Iris pigment epithelial cell (primary cell): ENCODE measurements around the gene DUSP22.

ENCODE experiments used
- DNase-seq: peaks from one replicate; pipeline ENCODE4 v3.0.0-alpha.2; 2011; ENCODE audit warnings: low read depth

The DUSP22 gene

DNA sequence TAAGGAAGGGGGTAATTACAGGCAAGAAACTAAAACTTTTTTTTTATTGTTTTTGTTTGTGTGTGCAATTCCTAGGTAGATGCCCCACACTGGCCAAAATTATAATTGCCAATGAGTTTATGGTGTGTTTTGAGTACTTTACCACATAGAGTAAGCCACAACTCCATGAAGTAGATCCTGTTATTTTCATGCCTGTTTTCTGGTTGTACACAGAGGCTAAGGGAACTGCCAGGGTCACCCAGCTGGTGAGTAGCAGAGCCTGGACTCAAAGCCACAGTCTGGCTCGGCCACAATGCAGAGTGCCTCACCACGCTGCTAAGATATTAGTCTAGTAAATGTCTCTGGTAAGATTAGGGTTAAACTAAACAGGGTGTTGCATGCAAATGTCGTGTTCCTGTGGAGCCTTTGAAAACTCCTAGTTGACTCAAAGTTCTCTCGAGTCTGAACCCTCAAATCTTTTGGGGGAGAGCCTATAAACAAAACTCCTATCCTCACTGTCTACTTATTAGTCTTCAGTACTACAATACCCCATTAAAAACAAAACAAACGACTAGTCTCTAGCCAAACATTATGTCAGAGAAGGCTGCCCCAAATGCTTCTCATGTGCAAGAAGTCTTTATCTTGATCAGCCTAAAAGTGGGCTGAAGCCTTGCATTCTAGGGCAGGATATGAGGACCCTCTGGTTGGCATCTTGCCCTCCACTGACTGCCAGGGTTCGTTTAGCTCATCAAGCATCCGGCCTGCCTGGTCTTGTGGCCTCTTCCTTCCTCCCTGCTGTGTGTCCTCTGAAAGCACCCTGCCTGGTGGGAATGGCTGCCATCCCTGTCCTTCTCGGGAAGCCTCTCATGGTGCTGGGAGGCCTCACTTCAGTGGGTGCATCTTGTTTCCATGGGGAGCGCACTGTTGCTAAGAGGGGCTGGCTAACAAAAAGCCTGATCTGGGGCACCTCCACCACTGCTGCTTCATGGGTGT is 4.2 kb downstream of the DUSP22 start:
- DNase-seq, result no peak

DNA sequence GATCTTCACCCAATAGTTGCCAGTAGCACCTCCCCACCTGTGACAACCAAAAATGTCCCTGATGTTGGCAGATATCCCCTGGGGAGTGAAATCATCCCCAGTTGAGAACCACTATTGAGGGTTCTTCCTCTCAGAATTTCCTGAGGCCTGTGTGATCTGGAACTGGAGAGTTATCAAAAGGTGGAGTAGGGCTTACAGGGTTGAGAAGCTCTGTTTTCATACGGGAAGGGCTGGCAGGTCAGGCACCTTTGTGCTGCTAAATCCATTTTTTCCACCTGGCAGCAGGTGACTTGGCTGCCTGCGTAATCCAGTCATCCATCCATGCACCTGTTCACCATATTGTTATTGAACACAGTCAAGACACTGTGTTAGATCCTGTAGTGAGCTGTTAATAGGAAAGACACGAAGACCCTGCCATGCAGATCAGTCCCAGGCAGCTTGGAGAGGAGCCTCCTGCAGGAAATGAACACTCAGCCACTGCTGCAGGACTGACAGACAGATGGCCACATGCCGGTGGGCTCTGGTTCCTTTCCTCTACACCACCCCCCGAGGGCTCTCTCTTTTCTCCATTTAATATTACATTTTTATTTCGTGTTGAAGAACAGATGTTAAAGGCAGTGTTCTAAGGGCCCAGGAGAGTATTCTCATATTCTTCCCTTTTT is 5.4 kb downstream of the DUSP22 start:
- DNase-seq, result no peak

DNA sequence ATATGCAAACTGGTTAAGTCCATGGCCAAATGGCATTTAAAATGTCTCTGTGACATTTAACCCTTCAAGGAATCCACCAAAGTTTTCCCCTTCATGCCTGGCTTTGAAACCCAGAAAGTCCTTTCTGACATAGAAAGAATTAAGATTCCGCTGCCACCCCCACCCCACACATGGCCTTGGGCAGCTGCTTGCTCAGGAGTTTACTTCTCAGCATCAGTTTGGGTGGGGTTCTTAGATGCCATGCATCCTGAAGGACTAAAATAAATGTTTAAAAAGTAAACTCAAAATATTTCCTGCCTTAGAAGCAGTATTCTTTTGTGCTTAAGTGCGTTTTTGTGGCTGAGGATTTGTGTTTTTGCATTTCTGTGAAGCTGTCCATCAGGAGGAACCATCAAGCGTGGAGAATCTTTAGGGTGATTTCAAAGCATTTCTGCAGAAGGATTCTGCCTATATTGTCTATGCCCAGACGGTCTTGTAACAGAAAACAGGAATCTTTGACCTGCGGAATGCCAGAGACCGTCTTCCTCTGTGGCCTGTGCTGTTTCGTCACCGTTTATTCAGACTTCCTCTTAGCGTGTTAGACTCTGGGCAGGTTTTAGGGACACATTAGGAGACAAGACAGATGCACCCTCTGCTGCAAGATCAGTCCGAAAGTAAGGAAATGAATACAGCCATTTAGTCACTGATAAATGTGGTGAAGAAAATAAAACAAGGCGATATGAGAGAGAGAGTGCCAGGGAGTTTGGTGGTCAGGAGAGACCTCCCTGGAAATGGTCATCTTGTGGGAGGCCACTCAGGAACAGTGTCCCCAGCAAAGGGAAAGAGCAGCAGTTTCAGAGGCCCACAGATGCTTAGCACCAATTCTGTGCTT is 6.2 kb downstream of the DUSP22 start:
- no peak for DNase-seq

- peak; percentile 71 for DNase-seq
Observed at GRCh38 chr6:299104-299980, 7.1 kb downstream of the DUSP22 start.

DNA sequence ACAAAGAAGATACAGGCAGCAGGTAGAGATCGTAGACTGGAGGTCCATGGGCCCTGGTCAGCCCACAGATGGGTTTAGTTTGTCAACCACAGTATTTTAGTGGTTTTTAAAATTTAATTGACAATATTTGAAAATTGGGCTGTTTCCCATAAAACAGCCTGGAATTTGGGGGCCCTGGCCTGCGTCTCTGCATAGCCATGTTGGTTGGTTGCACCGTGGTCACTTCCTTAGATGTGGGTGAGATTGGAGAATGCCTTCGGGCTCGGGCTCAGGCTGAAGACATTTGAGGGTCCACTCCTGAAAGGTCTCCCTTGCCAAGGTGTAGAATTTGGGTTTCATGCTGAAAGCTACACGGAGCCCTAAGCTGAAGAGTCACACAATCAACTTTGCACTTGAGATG is 7.7 kb downstream of the DUSP22 start:
- no peak for DNase-seq

DNA sequence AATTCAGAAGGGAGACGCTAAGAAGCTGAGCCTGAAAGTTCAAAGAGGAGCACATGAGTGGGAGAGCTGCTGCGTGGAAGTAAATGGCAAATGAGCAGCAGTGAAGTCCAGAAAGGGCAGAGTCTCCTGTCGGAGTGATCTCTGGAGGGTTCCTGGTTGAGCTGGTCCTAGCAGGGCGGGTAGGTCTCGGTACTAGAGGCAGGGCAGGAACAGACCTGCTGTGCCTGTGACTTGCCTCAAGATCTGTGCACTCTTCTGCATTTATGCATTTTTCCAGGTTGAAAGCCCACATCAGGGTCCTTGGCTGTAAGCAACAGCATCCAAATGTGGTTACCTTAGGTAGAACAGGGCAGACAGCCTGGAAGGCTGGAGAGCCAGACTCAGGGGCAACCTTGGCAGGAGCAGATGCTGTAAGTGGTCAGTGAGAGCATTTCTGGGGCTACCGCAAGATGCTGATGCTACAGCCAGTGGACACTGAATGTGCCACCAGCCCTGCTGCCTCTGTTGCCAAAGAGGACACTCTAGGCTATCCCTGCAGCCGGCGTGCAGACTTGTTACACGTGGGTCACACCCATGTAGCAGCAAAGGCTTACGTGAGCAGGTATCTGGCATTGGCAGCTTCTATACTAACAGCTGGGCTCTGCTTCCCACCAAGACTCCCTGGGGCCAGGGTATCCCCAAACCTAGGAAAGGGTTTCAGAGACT is 8.4 kb downstream of the DUSP22 start:
- no peak for DNase-seq

GRCh38 chr6:301526-301925 is 9.2 kb downstream of the DUSP22 start:
- DNase-seq, result no peak

- no peak for DNase-seq
Observed at GRCh38 chr6:301929-302705, 9.8 kb downstream of the DUSP22 start.

DNA sequence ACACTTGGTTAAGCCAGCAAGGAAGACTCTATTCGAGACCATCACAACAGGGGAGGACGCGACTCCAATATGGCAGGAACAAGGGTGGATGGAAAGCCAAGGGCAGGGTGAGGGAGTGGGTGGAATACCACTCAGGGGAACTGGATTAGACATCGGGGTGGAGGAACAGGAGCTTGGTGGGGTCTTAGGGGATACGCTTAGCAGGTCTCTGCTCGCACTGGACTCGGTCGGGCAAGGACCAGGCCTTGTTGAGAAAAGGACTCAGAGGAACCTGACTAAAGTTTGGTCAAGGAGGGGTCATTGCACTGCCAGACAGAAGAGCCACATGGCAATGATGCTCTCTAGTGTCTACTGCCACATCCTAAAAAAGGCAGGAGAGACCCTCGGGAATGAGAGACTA is 10.5 kb downstream of the DUSP22 start:
- DNase-seq, result no peak

- DNase-seq, result no peak
Observed at GRCh38 chr6:303263-303662, 11.0 kb downstream of the DUSP22 start.

DNA sequence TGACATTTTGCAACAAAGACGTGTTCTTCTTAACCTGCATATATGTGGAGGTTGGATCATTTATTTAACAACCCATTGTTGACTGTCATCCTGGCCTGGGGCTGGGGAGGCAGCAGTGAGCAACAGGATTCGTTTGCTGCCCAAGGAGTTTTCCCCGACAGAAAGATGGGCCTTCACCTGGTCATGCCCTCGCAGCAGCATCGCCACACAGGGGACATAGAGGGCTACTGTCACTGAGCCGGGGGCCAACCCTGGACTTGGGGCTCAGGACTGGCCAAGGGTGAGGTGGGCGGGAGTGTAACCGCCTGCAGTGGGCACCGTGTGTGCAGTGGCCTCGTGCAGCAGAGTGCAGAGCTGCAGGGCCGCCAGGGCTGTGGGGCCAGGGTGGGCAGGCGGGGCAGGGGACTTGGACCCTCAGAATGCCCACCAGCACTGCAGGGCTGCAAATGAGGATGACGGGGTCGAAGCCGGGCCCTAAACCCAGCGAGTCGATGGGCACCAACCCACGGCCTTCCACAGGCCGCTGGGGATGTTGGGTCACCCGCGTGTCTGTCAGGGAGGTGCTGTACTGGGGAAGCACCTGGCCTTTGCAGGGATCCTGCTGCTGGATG is 11.8 kb downstream of the DUSP22 start:
- no peak for DNase-seq

DNA sequence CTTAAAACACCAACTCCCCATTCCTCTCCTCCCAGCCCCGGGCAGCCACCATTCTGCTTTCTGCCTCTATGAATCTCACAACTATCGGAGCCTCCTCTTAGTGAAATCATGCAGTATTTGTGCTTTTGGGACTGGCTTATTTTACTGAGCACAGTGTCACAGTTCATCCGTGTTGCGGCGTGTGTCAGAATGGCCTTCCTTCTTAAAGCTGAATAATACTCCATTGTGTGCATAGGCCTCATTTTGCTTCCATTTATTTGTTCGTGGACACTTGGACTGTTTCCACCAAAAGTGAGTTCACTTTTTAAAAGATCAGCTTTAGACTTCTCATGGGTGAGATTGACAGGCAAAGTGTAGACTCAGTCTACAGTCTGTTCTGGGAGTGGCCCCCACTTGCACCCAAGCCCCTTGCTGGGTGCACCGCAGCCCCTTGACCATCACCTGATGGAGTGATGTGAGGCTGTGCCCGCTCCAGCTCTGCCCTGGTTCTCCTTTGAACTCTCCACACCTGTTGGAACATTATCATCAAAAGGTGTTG is 12.6 kb downstream of the DUSP22 start:
- no peak for DNase-seq

DNA sequence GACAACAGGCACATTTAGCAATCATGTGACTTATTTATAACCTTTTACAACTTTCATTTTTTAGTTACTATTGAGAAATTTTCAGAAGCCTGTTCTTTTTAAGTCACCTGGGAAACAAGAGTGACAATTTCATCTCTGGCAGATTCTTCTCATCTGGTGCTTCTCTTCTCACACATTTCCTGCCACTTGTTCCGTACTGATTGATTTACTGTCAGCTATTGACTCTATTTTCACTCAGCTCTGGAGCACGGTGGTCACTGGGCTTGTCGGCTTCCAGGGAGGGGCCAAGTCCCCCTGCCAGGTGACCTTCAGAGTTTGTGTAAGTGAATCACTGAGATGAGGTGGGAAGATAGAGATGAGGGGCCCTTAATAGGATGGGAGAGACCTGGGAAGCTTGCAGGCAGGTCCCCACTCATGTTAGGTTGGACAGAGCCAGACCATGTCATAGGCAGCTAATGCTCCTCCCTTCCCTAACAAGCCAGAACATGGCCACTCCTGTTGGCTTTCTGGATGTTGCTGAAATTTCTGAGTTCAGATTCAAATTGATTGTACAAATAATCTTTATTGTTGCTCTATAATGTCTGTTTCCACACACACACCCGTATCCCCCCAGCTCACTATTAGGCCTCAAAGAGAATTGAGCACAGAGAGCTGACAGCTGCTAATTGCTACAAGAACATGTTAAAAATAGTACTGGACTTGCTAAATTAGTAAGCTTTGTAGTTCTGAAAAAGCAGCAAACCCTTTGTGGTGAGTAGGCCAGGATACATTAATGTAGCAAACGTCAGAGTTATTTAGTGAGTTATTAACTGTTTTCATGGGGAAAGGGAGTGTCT is 13.3 kb downstream of the DUSP22 start:
- no peak for DNase-seq

DNA sequence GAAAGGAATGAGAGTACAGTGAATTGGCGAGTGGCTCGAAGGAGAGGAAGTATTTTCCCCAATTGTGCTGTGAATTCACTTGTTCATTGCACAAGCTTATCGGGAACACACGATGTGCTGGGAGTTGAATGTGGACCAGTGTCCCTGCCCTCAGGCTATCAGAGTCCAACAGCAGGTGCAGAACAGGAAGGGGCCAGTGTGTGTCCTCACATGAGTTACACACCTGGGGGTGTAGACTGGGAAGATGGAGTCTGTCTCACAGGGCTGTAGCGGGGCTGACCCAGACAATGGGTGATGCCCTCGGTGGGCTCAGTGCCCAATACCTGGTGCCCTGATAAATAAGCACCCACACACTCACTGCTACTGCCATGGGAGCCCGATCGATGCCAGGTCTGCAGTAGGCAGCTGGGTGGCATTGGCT is 14.4 kb downstream of the DUSP22 start:
- no peak for DNase-seq

GRCh38 chr6:307065-307814 is 15.0 kb downstream of the DUSP22 start:
- no peak for DNase-seq

DNA sequence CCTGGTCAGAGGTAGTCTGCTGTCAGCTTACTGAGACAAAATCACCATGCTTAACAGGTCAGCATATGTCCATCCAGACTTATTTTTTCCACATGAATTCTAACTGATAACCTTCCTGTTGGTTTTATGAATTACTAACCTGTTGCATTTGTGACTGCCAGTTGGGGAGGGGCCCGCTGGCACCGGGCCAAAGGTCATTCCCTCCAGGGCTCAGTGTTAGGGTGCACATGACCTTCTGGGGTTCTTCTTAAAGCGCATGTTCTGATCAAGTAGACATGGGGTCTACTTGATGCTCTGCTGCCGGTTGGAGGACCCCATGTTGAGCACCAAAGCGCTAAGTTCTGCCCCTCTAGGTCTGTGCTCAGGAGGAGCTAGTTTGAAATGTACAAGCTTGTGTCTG is 15.6 kb downstream of the DUSP22 start:
- DNase-seq, result no peak

- DNase-seq, result no peak
Observed at GRCh38 chr6:308307-308706, 16.0 kb downstream of the DUSP22 start.

DNA sequence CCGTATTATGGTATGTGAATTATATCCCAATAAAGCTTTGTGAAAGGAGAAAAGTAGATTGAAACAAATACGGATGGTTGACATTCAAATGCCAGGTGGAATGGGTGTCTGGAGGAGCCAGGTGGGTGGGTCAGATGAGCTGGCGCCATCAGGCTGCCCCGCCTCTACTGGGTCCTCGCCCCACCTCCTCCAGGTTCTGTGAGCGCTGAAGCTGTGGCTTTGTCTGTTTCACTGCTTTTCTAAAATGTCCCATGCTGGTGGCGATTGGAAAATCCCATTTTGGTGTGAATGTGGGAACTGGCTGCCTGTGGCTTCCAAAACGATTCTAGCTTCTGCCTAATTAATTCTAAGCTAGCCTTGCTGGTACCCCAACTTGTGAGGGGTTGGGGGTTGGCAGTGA is 16.5 kb downstream of the DUSP22 start:
- no peak for DNase-seq
